ENCODE measurements around the gene GPRC5D.

The GPRC5D gene

GRCh38 chr12:12979126-12979525 is 27.2 kb upstream of the GPRC5D start:
- DNase-seq = no peak

- no peak for DNase-seq
These were observed 25.3 kb upstream of the GPRC5D start for GRCh38 chr12:12977231-12977630.

GRCh38 chr12:12976366-12976765 is 24.4 kb upstream of the GPRC5D start:
- DNase-seq = no peak

GRCh38 chr12:12975322-12976077 is 23.5 kb upstream of the GPRC5D start:
- no peak for DNase-seq

- DNase-seq = no peak
These were observed 22.2 kb upstream of the GPRC5D start for GRCh38 chr12:12974211-12974610.

GRCh38 chr12:12973019-12973418 is 21.0 kb upstream of the GPRC5D start:
- DNase-seq = no peak

GRCh38 chr12:12965836-12966235 is 13.9 kb upstream of the GPRC5D start:
- no peak for DNase-seq

GRCh38 chr12:12964255-12964654 is 12.3 kb upstream of the GPRC5D start:
- DNase-seq = no peak

- no peak for DNase-seq
These were observed 8.8 kb upstream of the GPRC5D start for GRCh38 chr12:12960639-12961209.

- DNase-seq = no peak
These were observed 6.9 kb upstream of the GPRC5D start for GRCh38 chr12:12958886-12959285.

- DNase-seq = no peak
These were observed 3.1 kb upstream of the GPRC5D start for GRCh38 chr12:12954878-12955625.

- DNase-seq = no peak
These were observed 2.4 kb upstream of the GPRC5D start for GRCh38 chr12:12954356-12954755.

- no peak for DNase-seq
These were observed 466 bp downstream of the GPRC5D start for GRCh38 chr12:12951504-12951903.

GRCh38 chr12:12947902-12948301 is 4.1 kb downstream of the GPRC5D start:
- DNase-seq = no peak

- no peak for DNase-seq
These were observed 5.1 kb downstream of the GPRC5D start for GRCh38 chr12:12946686-12947355.

- no peak for DNase-seq
These were observed 6.4 kb downstream of the GPRC5D start for GRCh38 chr12:12945591-12945990.

- no peak for DNase-seq
These were observed 8.2 kb downstream of the GPRC5D start for GRCh38 chr12:12943586-12944260.

GRCh38 chr12:12941450-12942350 is 10.3 kb downstream of the GPRC5D start:
- DNase-seq = no peak

- no peak for DNase-seq
These were observed 12.1 kb downstream of the GPRC5D start for GRCh38 chr12:12939888-12940287.

- DNase-seq = no peak
These were observed 13.4 kb downstream of the GPRC5D start for GRCh38 chr12:12938541-12938940.

- DNase-seq = no peak
These were observed 14.9 kb downstream of the GPRC5D start for GRCh38 chr12:12936983-12937491.

GRCh38 chr12:12934556-12934955 is 17.4 kb downstream of the GPRC5D start:
- no peak for DNase-seq

All from CD4-positive, alpha-beta T cell treated with Interleukin-6 for 4 hours (primary cell).